GM18519 (cell line): Measurements from ENCODE around the gene BEAN1.

ENCODE experiments used
- ATAC-seq: cut with Tn5 transposase; IDR thresholded peaks from one replicate; pipeline ENCODE4 v1.9.1; 2021; ENCODE audit warnings: mild to moderate bottlenecking, moderate library complexity; ENCODE audit not compliant: unreplicated experiment, low FRiP score

The BEAN1 gene, protein sequence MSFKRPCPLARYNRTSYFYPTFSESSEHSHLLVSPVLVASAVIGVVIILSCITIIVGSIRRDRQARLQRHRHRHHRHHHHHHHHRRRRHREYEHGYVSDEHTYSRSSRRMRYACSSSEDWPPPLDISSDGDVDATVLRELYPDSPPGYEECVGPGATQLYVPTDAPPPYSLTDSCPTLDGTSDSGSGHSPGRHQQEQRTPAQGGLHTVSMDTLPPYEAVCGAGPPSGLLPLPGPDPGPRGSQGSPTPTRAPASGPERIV

DNA sequence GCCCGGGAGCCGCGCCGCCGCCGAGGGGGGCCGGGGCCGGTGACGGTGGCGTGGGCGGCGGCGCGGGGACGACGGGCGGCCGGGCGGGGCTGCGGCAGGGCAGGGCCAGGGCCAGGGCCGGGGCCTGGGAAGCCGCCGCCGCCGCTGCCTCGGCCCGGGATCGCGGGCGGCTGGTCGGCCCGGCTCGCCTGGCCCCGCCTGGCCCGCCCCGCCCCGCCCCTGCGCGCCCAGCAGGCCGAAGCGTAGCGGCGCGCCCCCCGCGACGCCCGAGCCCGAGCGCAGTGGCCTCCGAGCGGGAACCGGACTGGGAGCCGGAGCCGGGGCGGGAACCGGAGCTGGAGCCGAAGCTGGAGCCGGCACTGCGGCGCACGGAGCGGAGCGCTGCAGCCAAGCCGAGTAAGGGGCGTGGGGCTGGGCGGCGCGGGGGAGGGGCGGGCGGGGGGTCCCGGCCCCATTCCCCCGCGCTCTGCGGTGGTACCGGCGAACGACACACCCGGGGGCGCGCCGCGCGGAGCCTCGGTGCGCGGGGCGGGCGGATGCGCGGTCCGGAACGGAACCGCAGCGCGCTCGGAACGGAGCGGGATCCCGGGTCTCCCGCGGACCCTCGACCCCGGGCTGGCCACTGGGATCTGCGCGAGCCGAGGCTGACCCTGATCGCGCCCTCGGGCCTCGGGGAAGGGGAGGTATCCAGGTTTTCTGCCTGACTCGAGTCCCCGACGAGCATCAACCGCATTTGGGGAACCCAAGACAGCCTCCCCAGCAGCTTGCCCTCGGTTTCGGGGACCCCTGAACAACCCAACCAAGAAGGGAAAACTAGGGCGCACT lies at the start of gene BEAN1:
Gene BEAN1, plus strand, starts transcription at position 260 of the 825 bp plus-strand sequence. CDS start 10,382 bp downstream, outside the sequence.
- no peak for ATAC-seq

DNA sequence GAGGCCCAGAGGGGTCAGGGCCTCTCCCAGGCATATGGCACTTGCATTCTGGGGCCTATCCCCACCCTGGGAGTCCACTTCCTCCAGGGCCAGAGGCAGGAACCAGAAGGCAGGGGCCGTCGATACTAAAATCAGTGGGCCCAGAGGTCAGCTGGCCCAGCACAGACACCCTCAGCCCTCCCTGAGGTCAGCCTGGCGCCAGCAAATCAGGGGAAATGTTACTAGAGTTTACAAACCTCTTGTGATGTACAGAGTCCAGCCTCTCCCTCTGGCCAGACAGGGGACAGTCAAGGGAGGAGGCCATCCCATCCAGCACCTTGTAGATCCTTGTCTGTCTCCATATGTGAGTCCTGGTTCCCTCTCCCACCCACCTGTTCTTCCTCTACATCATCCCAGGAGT lies 49.8 kb upstream of the BEAN1 start:
- no peak for ATAC-seq

DNA sequence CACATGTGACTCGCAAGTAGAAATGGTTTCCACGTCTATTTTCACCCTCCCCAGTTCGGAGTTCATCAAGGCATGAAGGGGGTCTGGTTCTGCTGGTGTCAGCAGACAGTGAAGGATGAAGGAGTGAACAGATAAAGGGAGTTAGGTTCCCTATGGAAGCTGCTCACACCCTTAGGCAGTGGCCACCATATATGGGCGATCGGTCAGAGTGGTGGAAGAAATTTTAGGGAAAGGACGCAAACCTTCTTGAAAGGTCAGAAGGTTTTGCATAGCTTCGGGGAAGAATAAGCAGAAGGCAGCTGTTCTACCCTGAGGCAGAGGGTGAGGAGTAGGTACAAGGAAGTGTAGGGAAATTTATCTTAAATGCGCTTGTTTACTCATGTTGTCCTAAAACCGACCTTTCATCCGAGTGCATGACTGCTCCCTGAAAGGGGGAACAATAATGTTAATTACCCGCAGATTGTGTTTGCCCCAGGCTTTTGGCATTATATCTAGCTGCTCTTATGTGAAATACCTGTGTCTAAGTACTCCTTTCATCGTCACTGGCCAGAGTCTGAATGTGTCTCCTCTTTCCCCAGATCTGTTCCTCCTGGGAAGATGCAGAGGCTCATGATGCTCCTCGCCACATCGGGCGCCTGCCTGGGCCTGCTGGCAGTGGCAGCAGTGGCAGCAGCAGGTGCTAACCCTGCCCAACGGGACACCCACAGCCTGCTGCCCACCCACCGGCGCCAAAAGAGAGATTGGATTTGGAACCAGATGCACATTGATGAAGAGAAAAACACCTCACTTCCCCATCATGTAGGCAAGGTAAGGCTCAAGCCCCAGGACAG lies 48.1 kb upstream of the BEAN1 start:
- no peak for ATAC-seq

DNA sequence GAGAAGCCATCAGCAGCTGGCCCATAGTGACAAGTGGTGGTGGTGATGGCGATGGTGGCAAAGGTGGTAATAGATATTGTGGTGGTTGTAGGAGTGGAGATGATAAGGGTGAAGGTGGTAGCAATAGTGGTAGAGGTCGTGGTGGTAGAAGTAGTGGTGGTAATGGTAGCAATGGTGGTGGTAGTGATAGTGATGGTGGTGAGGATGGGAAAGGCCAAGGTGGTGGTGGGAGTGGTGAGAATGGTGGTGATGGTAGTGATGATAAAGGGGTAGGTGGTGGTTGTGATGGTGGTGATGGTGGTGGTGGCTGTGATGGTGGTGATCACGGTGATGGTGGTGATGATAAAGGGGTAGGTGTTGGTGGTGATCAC lies 47.5 kb upstream of the BEAN1 start:
- no peak for ATAC-seq

DNA sequence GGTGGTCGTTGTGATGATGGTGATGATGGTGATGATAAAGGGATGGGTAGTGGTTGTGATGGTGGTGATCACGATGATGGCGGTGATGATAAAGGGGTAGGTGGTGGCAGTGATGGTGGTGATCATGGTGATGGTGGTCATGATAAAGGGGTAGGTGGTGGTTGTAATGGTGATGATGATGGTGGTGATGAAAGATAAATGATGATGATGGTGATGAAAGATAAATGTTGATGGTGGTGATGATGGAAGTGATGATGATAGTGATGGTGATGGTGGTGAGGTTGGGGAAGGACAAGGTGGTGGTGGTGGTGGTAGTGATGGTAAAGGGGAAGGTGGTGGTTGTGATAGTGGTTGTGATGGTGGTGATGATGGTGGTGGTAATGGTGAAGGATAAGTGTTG lies 46.7 kb upstream of the BEAN1 start:
- no peak for ATAC-seq

DNA sequence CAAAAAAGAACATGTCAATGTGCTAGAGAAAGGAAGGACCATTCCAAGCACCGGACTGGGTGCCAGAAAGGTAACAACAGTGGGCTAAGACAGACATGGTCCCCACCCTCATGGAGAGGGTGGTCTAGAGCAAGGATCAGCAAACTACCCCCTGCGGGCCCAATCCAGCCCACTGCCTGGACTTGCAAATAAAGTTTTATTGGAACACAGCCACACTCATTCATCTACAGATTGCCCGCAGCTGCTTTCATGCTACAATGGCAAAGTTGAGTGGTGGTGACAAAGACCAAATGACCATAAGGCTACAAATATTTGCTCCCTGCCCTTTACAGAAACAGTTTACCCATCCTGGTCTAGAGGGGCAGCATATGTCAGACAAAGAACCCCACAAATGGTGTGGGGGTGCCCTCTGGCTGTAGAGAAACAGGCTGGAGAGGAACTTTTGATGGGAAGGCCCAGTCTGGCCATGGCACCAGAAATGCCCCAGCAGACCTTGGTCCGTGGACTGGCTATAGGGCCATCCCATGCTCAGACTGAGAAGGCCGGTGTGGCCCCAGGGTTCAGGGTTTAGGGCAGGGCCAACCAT lies 45.4 kb upstream of the BEAN1 start:
- ATAC-seq = no peak

DNA sequence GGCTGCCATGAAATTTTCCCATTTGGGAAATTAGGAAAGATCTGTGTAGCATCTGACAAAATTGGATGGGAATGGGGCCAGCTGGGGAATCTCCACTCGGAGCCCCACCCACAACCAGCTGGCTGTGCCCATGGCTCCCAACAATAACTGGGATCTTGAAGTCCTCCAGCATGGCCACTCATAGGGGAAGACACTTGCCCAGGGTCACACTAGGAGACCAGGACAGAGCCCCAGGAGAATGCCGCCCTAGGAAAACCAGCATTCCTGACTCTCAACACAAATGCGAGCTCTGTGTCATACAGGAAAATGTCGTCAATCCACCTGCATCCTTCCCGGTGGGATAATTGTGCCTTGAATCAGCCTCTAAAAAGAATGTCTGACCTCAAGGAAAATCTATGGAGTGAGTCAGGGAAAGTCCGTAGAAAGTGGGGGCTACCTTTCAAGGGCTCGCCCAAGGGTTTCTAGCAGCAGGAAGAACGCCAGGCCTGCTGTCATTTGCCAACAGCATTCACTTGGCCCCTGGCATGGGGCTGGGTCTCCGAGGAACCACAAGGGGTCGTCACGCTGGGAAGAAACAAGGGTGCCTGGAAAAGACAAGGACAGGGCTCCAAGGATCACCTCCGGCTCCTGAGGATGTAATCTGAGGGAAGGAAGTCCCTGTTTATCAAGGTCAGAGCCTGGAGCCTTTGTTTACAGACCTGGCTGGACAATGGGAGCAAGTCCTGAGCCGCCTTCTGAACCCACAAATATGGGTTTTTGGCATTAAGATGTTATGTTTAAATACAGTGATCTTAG lies 44.7 kb upstream of the BEAN1 start:
- no peak for ATAC-seq

DNA sequence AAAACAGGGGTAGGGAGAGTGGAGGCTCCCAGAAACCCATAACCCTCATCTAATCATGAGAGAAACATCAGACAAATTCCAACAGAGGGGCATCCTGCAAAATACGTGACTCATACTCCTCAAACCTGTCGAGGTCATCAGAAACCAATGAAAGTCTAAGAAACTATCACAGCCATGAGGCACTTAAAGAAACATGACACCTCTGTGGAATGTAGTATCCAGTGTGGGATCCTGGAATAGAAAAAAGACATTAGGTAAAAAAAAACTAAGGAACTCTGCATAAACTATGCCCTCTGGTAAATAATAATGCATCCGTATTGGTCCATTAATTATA lies 44.2 kb upstream of the BEAN1 start:
- ATAC-seq = no peak

DNA sequence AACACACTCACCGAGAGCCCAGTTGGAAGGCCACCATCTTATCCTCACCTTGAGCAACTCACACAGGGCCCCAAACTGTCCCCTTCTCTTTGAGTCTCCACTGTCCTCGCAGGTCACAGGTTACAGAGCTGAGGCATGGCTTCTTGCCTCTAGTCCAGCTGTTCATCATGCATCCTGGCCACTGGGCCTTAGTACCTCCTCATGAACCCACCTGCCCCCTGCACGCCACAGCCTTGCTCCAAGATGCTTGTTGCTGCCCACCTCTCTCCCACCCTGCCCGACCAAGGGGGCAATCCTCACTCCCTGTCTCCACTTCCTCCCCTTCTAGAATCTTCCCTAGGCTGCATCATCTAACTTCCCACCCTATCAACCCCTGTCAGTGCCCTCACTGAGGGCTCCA lies 43.5 kb upstream of the BEAN1 start:
- ATAC-seq = no peak

DNA sequence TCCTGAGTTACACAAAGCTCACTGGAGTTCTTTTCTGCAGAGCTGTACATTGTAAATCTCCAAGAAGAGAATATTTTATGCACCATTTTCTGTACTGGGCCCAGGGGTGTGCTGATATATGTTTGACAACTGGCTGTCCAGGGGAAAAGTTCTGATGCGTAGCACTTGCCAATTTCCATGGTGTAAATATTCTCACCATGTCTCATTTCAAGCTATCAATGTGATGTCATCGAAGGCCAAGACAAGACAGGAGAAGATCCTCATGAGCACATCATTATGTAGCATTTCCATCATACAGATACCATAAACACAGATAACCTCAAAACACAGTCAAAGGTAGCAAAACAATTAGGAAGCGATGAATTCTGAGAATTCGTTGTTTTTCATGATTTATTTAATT lies 41.7 kb upstream of the BEAN1 start:
- no peak for ATAC-seq

DNA sequence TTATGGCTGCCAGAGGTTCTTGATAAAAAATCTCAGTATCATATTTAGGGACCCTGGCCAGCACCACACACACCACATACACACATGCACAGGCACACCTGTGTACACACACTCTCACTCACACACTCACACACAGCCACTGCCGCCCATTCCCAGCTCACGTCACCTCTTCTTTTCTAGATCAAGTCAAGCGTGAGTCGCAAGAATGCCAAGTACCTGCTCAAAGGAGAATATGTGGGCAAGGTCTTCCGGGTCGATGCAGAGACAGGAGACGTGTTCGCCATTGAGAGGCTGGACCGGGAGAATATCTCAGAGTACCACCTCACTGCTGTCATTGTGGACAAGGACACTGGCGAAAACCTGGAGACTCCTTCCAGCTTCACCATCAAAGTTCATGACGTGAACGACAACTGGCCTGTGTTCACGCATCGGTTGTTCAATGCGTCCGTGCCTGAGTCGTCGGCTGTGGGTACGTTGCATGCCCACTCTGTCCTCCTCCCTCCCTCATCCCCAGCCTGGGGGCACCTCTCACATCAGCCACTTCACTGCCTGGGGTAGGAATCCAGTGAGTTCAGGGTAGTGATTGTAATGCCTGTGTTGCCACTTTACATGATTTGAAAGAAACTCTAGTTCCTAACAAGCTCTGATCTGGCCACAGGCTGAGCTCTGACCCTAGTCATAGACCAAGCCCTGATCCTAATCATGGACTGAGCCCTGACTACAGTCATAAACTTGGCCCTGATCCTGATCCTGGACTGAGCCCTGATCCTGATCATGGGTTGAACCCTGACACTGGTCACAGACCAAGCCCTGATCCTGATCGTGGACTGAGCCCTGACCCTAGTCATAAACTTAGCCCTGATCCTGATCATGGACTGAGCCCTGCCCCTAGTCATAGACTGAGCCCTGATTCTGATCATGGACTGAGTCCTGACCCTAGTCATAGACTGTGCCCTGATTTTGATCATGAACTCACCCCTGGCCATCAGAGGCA lies 40.2 kb upstream of the BEAN1 start:
- ATAC-seq = no peak

DNA sequence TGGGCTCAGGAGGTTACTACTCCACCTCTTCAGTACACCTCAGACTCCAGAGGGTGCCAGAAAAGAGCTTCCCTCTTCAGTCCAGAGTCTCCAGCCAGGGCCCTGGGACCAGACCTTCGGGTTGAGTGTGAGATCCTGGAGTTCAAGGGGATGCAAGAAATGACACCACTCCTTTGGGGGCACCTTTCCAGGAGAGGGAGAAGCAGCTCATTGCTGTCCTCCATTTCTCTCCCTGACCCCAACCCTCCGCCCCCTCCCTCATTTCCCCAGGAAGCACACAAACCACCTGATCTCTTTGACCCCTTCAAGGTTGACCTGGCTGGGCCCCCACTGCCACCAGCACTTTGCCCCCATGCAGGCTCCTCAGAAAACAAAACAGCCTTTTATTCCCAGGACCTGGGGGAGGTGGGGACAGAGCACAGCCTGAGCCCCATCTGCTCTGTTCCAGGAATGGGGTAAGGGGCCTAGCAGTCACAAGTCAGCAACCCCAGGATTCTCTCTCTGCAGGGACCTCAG lies 39.2 kb upstream of the BEAN1 start:
- ATAC-seq = no peak

DNA sequence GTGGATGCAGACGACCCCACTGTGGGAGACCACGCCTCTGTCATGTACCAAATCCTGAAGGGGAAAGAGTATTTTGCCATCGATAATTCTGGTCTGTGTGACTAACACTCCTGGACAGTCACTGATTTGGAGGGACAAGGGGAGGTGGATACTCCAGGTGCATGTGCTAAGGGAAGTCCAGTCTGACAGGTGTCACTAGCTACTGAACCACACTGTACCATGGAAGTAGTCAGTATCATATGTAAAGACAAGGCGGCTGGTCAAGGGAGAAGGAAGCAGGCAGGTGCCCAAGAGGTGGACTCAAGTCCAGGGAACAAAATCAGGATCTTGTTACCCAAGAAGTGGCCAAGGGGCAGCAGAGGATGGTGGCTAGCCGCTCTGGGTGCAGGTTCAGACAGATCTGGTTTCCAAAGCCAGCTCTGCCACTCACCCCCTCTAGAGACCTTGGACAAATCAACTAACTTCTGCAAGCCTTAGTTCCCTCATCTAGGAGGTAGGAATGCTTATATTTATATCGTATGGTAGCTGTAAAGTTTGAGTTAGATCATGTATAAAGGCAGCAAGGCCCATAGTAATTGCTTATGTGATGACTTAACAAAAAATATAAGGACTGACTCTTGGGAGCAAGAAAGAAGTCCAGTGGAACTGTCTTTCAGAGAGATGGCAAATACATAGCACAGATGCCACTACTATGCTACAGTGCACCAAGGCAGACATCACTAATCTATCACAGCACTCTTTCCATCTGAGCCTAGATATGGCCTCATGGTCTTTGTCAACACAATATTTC lies 38.5 kb upstream of the BEAN1 start:
- no peak for ATAC-seq

DNA sequence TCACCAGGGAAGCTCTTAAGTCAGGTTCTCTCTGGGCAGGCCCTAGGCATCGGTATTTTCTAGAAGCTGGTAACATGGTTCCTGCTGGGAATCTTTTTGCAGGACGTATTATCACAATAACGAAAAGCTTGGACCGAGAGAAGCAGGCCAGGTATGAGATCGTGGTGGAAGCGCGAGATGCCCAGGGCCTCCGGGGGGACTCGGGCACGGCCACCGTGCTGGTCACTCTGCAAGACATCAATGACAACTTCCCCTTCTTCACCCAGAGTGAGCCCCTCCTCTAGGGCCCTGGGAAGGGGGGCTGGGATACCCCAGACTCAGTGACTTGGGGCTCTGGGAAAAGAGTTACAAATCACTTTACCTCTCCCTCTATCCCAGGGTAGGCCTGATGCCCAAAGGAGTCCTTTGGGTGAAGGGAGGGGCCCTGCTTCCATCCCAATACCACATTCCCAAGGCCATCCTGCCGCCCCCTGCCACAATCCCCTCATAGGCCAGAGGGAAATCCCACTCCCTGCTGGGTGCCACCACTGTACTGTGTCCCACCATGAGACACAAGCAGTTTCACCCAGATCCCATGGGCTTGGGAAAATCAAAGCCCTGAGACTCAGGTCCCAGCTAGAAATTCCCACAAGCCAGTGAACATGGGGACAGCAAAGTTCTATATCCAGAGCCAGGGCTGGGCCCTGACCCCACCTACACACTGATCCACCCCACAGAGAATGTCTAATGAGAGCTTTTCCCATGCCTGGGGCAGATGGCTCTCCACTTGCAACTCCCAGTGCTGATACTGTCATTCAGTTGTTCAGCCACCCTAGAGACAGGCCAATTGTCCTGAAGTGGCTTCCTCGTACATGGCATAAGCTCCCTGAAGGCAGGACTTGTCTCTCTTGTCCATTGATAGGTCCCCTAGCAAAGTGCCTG lies 37.6 kb upstream of the BEAN1 start:
- ATAC-seq = no peak

DNA sequence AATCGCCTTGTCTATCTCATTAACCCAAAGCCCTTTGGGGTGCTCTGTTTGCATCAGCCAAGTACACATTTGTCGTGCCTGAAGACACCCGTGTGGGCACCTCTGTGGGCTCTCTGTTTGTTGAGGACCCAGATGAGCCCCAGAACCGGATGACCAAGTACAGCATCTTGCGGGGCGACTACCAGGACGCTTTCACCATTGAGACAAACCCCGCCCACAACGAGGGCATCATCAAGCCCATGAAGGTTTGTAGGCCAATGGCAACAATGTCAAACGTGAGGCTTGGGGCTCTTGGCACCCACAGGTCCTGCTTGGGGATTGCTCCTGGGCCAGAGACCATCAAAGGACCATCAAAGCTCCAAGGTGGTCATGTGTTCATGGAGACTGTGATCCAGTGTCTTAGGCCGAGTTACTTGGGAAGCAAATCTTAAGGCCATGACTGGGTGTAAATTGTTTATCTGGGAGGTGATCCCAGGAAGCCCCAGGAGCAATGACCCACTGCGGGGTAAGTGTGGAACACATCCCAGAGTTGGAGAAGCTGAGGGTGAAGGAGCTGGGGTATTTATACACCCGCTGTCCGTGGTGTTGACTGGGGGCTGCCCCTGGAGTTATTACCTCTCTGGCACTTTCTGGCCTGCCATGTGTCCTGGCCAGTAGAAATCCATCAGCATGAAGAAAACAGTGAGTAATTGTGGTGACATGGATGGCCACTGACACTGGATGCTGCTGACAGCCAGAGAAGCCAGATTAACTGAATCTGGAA lies 36.6 kb upstream of the BEAN1 start:
- ATAC-seq = no peak
